OCI-LY1 (cell line): ENCODE measurements around the gene AKT2.

Experiments used
- CTCF ChIP-seq: fragments of 200-600 bp; sonication (generic), shearing (Covaris generic); IDR thresholded peaks from 2 replicates; pipeline ENCODE4 v1.5.1; 2017; ENCODE audit warnings: mild to moderate bottlenecking, antibody characterized with exemption, low read length, moderate library complexity, mixed read lengths
- EZH2 ChIP-seq: fragments of 200-600 bp; sonication (generic), shearing (Covaris generic); IDR thresholded peaks from 2 replicates; pipeline ENCODE4 v1.8.0; 2017; ENCODE audit warnings: borderline replicate concordance, mixed run types, mild to moderate bottlenecking, antibody characterized with exemption, low read length, moderate library complexity, mixed read lengths

- TF ChIP-seq CTCF (no peak), EZH2 (no peak)
These were observed 19.0 kb downstream of the AKT2 start for GRCh38 chr19:40266119-40266518.
